GM19463 (cell line): ENCODE measurements around the gene SLC27A6.
"Not testable (repeated sequence)": the region's sequence is repeated elsewhere in the genome, so short reads cannot be mapped to it uniquely, and the experiment has no call there.

ENCODE experiments used
- ATAC-seq: cut with Tn5 transposase; IDR thresholded peaks from one replicate; pipeline ENCODE4 v1.9.1; 2021; ENCODE audit warnings: mild to moderate bottlenecking, moderate library complexity; ENCODE audit not compliant: unreplicated experiment

SLC27A6 gene, protein sequence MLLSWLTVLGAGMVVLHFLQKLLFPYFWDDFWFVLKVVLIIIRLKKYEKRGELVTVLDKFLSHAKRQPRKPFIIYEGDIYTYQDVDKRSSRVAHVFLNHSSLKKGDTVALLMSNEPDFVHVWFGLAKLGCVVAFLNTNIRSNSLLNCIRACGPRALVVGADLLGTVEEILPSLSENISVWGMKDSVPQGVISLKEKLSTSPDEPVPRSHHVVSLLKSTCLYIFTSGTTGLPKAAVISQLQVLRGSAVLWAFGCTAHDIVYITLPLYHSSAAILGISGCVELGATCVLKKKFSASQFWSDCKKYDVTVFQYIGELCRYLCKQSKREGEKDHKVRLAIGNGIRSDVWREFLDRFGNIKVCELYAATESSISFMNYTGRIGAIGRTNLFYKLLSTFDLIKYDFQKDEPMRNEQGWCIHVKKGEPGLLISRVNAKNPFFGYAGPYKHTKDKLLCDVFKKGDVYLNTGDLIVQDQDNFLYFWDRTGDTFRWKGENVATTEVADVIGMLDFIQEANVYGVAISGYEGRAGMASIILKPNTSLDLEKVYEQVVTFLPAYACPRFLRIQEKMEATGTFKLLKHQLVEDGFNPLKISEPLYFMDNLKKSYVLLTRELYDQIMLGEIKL

GRCh38 chr5:128965011-128965637, at the start of gene SLC27A6:
TSS of gene SLC27A6 (plus strand) at chr5:128965488. CDS start at chr5:128966138, 650 bp downstream.
- ATAC-seq: peak; percentile 48

DNA sequence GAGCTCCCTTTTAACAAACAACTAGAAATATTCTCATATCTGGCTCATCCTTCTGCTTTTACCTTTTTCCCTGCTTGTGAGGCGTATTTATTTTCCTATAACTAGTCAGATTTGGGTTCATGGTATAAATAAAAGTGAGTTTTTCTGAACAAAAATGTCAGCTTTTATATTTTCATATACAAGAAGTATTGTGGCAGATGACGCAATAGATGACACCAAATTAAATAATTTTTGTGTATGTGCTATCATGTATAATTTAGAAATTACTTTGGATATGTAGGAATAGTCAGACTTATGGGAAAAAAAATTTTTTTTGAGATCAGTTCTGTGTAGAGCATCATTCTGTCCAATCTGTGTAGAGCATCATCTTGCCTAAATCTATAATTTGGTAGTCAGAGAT, 45.7 kb upstream of the SLC27A6 start:
- no peak for ATAC-seq

DNA sequence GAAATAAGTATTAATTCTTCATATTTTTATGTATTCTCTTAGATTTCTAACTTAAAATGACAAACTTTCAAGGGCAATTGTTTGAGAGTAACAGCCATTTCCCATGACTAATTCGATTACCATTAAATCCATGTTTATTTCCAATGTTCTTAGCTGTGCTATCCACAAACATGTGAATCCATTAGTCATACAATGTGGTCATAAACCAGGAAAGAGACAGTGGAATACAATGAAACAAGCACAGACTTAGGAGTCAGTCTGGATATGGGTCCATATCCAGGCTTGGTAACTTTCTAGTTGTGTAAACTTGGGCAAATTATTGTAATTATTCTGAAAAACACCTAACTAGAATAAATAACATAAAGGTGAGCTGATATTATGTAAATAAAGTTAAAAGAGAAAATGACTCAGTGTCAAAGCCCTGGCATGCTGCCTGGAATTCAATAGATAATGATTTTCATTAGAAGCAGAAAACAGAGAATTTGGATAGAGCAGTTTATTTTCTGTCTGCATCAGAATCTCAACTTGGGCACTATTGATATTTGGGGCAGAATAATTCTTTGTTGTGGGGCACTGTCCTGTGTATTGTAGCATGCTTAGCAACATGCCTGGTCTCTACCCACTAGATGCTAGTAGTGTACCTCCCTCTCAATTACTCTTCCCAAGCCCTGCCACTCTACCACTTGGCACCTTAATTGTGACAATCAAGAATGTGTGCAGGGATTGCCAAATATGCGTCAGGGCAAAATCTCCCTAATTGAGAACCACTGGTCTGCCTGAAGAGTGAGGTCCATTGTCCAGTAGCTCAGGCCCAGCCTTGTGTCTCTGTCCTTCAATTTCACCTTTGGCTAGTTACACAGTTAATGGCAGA, 44.7 kb upstream of the SLC27A6 start:
- no peak for ATAC-seq

DNA sequence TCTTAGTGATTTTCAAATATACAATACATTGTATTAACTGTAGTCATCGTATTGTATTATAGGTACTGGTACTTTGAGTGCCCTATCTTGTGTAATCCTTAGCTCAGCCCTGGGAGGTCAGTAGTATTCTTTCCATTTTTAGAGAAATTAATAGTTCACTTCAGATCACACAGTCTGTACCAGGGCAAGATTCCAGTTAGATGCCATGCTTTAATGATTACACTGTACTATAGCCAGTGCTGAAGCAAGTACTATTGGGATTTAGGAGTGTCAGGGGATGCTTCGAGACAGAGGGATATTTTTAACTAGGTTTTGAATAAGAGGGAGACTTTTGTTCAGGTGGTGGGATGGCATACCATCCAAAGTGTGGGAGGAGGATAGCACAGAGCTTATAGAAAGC, 41.0 kb upstream of the SLC27A6 start:
- ATAC-seq: no peak

DNA sequence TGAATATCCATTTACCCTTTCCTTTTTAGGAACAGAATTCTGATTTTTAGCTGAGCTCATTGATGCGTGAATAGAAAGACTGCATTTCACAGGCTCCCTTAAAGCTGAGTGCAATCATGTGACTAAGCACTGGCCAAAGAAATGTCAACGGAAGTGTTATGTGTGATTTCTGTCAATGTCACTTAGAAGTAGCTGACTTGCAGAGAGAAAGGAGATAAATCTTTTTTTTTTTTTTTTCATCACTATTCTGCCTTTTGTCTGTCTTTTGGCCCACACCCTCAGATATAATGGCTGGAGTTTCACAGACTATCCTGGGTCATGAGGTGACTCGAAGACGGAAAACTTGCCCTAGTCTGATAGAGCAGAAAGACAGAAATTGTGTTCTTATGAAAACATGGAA, 39.3 kb upstream of the SLC27A6 start:
- ATAC-seq: no peak

DNA sequence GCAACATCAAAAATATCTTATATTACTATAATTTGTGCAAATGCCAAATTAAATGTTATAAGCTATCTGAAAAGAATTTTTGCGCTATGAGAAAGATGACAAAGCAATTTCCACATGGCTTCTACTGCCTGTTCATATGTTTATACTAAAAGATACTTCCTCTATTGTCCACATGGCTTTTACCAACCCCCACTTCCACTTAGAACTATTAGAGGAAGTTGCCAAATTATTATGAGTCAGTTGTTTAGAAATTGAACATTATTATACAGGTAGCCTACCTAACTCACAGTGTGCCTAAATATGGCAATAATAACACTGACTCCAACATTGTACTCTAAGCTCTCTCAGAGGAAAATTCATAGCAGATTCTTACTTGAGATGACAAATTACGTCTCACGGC, 37.6 kb upstream of the SLC27A6 start:
- no peak for ATAC-seq

DNA sequence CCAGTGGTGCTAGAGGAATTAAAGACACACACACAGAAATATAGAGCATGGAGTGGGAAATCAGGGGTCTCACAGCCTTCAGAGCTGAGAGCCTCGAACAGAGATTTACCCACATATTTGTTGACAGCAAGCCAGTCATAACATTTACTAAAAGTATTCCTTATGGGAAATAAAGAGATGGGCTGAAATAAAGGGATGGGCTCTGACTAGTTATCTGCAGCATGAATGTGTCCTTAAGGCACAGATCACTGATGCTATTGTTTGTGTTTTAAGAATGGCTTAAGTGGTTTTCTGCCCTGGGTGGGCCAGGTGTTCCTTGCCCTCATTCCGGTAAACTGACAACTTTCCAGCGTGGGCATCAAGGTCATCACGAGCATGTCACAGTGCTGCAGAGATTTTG, 33.1 kb upstream of the SLC27A6 start:
- ATAC-seq: not testable (repeated sequence)

- ATAC-seq: not testable (repeated sequence)
Measured at GRCh38 chr5:128943100-128943499, 22.2 kb upstream of the SLC27A6 start.

GRCh38 chr5:128949847-128950546, 15.3 kb upstream of the SLC27A6 start:
- no peak for ATAC-seq

GRCh38 chr5:128951301-128951700, 14.0 kb upstream of the SLC27A6 start:
- not testable (repeated sequence) for ATAC-seq

- no peak for ATAC-seq
Measured at GRCh38 chr5:128956164-128956563, 9.1 kb upstream of the SLC27A6 start.

GRCh38 chr5:128962211-128962610, 3.1 kb upstream of the SLC27A6 start:
- ATAC-seq: no peak

GRCh38 chr5:128965638-128966302, 482 bp downstream of the SLC27A6 start:
- no peak for ATAC-seq

DNA sequence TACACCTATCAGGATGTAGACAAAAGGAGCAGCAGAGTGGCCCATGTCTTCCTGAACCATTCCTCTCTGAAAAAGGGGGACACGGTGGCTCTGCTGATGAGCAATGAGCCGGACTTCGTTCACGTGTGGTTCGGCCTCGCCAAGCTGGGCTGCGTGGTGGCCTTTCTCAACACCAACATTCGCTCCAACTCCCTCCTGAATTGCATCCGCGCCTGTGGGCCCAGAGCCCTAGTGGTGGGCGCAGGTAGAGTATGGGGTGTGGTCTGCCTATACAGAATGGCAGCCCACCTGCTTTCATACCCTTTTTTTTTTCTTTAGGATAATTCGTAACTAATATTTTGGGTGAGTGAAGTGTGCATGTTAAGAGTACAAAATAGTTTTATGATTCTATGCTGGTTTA, 1.1 kb downstream of the SLC27A6 start:
- ATAC-seq: no peak

- ATAC-seq: no peak
Measured at GRCh38 chr5:128966846-128967245, 1.6 kb downstream of the SLC27A6 start.

GRCh38 chr5:128973244-128973643, 8.0 kb downstream of the SLC27A6 start:
- ATAC-seq: no peak

DNA sequence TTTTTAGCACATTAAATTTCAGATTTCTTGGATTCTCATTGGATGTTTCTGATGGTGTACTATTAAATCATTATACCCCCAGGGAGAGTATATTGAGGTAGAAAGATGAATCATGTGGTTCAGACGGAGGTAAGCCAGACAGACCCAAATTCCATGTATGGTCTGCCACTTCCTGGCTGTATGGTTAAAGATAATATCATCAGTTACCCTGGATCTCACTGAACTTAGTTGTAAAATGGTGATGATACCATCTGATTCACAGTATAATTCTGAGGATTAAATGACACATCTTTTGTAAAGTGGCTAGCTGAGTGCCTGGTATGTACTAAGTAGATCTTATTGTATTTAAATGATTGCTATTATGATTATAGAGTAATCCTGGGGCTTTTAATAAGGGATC, 9.3 kb downstream of the SLC27A6 start:
- no peak for ATAC-seq

DNA sequence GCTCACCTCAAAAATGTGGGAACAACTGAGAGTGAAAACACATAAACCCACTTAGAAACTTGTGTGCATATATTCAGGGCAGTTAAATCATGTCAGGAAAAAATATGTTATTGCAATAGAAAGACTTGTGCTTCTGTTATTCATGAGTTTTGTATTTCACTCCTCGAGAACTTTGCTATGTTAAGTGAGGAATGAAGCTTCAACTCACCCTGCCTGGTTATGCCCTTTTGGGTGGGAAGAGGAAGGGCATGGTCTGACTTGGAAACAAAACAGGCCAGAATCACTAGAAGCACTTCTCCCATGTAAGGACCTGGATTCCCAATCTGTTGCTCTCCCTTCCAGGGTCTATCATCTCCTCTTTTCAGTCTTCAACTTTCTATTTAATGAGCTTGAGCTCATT, 14.5 kb downstream of the SLC27A6 start:
- ATAC-seq: no peak

DNA sequence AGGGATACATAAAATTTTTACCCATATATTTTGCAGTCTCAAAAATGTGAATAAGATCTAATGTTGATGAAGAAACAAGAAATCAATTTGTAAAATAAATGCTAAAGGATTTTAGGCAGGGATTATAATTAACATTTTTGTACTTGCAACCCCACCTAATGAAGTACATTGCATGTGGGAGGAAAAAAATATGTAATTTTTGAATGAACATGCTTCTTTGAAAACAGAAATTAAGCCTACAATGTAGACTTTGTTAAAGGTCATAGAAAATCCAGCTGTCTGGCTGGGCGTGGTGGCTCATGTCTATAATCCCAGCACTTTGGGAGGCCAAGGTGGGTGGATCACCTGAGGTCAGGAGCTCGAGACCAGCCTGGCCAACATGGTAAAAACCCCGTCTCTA, 15.6 kb downstream of the SLC27A6 start:
- no peak for ATAC-seq

GRCh38 chr5:128984480-128984879, 19.2 kb downstream of the SLC27A6 start:
- no peak for ATAC-seq
